ENCODE measurements around the gene MAEL. TPM values are rescaled to one million over a fixed set of nuclear protein-coding genes. Genes with fewer than 3 reads are reported as not detected.
A peak's percentile ranks its signal among the peaks of the same experiment; 100 is the strongest.

Gene MAEL
- total RNA-seq, 1 experiment from 2014 or later = not detected

DNA sequence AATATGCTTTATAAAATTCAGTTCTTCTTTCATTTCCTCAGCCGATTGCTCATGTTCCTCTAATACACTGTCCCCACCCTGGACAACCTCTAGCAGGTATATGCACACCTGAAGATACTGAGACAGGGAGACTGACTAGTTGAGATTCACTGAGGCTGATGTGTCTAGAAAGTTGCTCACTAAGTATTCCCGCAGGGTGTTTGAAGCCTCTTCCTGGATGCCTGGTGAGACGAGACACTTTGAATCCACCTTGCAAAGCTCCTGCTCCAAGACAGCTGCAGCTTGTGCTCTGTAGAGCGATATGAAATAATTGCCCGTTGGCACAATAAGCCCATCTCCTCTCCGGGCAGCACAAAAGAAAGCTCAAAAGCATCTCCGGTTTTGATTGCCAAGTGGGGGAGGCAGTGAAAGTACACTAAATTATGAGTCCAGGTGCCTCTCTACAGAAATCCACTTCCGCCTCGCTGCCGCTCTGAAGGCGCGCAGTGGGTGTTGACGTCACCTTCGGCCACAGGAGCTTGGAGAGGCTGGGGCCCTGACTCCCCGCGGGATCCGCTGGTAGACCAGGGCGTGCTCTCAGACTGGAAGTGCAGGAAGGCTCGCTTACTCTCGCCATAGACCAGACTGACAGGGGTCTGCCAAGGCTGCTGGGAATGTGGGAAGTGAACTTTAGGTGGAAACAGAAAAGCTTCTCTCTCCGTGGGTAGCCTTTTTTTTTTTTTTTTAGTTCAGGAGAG, 54.8 kb downstream of the MAEL start:
- Histone ChIP-seq H3K9me3 (ENCODE audit: control insufficient read depth, insufficient read depth, low read depth, low read length) (no peaks in the 10 kb centered on the region), H3K27me3 (ENCODE audit: control insufficient read depth, insufficient read depth, low read length) (peaks cover 22% of the 10 kb centered on the region), H3K4me3 (ENCODE audit: low read depth in 2 of 2, low read length in 2 of 2) (peak overlapping the region; percentile 19 to 51), H3K36me3 (ENCODE audit: control insufficient read depth, insufficient read depth, low read length) (no peaks in the 10 kb centered on the region), H3K27ac (ENCODE audit: low read length) (no peak overlapping the region), H3K4me1 (ENCODE audit: control insufficient read depth, insufficient read depth, low read length) (no peaks in the 10 kb centered on the region)
- BruUV-seq (replicated peaks) = no TSS peak
- in situ Hi-C loops (cut with HindIII; ENCODE audit: low pct_unique_long_range_greater_than_20kb, low sequenced_read_pairs) (no loop called here), intact Hi-C loops (cut with micrococcal nuclease; ENCODE audit: unreplicated experiment) (no loop called here)
- DNase-seq (ENCODE audit: low read depth, low spot score) = no peak
- ChIA-PET POLR2A (no interaction called here), CTCF (interaction anchor here (0.7 kb wide), 2 partner anchors 411 to 496 kb away, joined by 3 read pairs; no protein-coding TSS in a partner anchor)
- TF ChIP-seq, protein P1, sequence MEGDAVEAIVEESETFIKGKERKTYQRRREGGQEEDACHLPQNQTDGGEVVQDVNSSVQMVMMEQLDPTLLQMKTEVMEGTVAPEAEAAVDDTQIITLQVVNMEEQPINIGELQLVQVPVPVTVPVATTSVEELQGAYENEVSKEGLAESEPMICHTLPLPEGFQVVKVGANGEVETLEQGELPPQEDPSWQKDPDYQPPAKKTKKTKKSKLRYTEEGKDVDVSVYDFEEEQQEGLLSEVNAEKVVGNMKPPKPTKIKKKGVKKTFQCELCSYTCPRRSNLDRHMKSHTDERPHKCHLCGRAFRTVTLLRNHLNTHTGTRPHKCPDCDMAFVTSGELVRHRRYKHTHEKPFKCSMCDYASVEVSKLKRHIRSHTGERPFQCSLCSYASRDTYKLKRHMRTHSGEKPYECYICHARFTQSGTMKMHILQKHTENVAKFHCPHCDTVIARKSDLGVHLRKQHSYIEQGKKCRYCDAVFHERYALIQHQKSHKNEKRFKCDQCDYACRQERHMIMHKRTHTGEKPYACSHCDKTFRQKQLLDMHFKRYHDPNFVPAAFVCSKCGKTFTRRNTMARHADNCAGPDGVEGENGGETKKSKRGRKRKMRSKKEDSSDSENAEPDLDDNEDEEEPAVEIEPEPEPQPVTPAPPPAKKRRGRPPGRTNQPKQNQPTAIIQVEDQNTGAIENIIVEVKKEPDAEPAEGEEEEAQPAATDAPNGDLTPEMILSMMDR (IDR thresholded peaks at IDR 0.05) = no peak
- TF ChIP-seq SIN3A (IDR thresholded peaks at IDR 0.05; ENCODE audit: borderline replicate concordance, insufficient read depth, low read depth, low read length) (no peak), TCF7L2 (IDR thresholded peaks at IDR 0.05; ENCODE audit: low read depth, low read length) (no peak), POLR2AphosphoS5 (IDR thresholded peaks at IDR 0.05; ENCODE audit: low read depth, low read length) (no peak)
- TF ChIP-seq, protein P2, sequence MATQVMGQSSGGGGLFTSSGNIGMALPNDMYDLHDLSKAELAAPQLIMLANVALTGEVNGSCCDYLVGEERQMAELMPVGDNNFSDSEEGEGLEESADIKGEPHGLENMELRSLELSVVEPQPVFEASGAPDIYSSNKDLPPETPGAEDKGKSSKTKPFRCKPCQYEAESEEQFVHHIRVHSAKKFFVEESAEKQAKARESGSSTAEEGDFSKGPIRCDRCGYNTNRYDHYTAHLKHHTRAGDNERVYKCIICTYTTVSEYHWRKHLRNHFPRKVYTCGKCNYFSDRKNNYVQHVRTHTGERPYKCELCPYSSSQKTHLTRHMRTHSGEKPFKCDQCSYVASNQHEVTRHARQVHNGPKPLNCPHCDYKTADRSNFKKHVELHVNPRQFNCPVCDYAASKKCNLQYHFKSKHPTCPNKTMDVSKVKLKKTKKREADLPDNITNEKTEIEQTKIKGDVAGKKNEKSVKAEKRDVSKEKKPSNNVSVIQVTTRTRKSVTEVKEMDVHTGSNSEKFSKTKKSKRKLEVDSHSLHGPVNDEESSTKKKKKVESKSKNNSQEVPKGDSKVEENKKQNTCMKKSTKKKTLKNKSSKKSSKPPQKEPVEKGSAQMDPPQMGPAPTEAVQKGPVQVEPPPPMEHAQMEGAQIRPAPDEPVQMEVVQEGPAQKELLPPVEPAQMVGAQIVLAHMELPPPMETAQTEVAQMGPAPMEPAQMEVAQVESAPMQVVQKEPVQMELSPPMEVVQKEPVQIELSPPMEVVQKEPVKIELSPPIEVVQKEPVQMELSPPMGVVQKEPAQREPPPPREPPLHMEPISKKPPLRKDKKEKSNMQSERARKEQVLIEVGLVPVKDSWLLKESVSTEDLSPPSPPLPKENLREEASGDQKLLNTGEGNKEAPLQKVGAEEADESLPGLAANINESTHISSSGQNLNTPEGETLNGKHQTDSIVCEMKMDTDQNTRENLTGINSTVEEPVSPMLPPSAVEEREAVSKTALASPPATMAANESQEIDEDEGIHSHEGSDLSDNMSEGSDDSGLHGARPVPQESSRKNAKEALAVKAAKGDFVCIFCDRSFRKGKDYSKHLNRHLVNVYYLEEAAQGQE (IDR thresholded peaks at IDR 0.05; ENCODE audit: insufficient read depth in 1 of 2, low read depth in 2 of 2, low read length in 1 of 2) = no peak
- ATAC-seq = peak; percentile 83; the same call in 1 of the 2 replicates

DNA sequence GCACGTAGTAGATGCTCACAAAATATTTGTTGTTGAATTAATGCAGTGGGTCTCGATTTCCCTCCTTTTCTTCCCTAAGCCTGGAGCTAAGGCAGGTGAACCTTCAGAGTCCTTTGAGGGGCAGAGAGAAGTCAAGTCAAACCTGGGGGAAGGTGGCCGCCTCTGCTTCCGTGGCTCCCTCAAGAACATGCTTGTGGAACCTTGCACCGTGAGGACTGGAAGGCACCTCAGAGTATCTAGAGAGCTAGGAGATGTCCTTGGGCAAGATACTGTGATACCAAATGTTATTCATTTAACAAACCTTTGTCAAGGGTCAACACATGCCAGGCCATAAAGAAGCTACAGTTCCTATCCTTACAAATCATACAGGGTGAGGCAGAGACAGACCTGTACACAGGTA, 62.8 kb downstream of the MAEL start:
- BruUV-seq (replicated peaks) = no TSS peak
- Histone ChIP-seq H3K36me3 (ENCODE audit: control insufficient read depth, insufficient read depth, low read length) (no peaks in the 10 kb centered on the region), H3K9me3 (ENCODE audit: control insufficient read depth, insufficient read depth, low read depth, low read length) (no peaks in the 10 kb centered on the region), H3K4me3 (ENCODE audit: low read depth in 2 of 2, low read length in 2 of 2) (no peak overlapping the region), H3K4me1 (ENCODE audit: control insufficient read depth, insufficient read depth, low read length) (no peaks in the 10 kb centered on the region), H3K27me3 (ENCODE audit: control insufficient read depth, insufficient read depth, low read length) (peaks cover 2% of the 10 kb centered on the region; the same call in 1 of the 2 replicates), H3K27ac (ENCODE audit: low read length) (no peak overlapping the region)
- in situ Hi-C loops (cut with HindIII; ENCODE audit: low pct_unique_long_range_greater_than_20kb, low sequenced_read_pairs) = no loop called here
- DNase-seq (ENCODE audit: low read depth, low spot score) (no peak), ATAC-seq (no peak)
- CTCF ChIA-PET = interaction anchor here (0.8 kb wide), 1 partner anchor 141 kb away, joined by 3 read pairs; no protein-coding TSS in a partner anchor
- TF ChIP-seq, protein P2 (IDR thresholded peaks at IDR 0.05; ENCODE audit: insufficient read depth in 1 of 2, low read depth in 2 of 2, low read length in 1 of 2) = no peak
- POLR2A ChIA-PET = no interaction called here
- intact Hi-C loops (cut with micrococcal nuclease; ENCODE audit: unreplicated experiment) = no loop called here

Measured in Panc1 (cell line).